DOHH2 (cell line): ENCODE data around the gene NSMF.

Source experiments
- H3F3A ChIP-seq: fragments of 200-600 bp; sonication (generic), shearing (Covaris generic); 2 replicates; pipeline ENCODE4 v1.6.0; 2016; ENCODE audit warnings: antibody characterized with exemption, mild to moderate bottlenecking; ENCODE audit not compliant: control insufficient read depth, insufficient read depth
- H3K27ac ChIP-seq: fragments of 200-600 bp; sonication (generic); 2 replicates; pipeline ENCODE4 v1.5.1; 2014; ENCODE audit warnings: low read depth, mild to moderate bottlenecking, low read length, moderate library complexity
- H3K27me3 ChIP-seq: fragments of 200-600 bp; sonication (generic); 2 replicates; pipeline ENCODE4 v1.6.1; 2014; ENCODE audit warnings: mild to moderate bottlenecking, low read length, mixed read lengths; ENCODE audit not compliant: control insufficient read depth
- H3K36me3 ChIP-seq: fragments of 200-600 bp; sonication (generic); 2 replicates; pipeline ENCODE4 v1.6.1; 2014; ENCODE audit warnings: mild to moderate bottlenecking, low read length, moderate library complexity, mixed read lengths; ENCODE audit not compliant: control insufficient read depth
- H3K4me1 ChIP-seq: fragments of 200-600 bp; sonication (generic); 2 replicates; pipeline ENCODE4 v1.6.1; 2014; ENCODE audit warnings: mild to moderate bottlenecking, low read length, mixed read lengths; ENCODE audit not compliant: control insufficient read depth
- H3K4me2 ChIP-seq: fragments of 200-600 bp; sonication (generic); 2 replicates; pipeline ENCODE4 v1.6.0; 2014; ENCODE audit warnings: mild to moderate bottlenecking, low read length, moderate library complexity
- H3K4me3 ChIP-seq: fragments of 200-600 bp; sonication (generic); 2 replicates; pipeline ENCODE4 v1.5.1; 2014; ENCODE audit warnings: mild to moderate bottlenecking, low read length, mixed read lengths
- H3K79me2 ChIP-seq: fragments of 200-600 bp; sonication (generic); 2 replicates; pipeline ENCODE4 v1.6.1; 2014; ENCODE audit warnings: mild to moderate bottlenecking, low read length, mixed read lengths; ENCODE audit not compliant: control insufficient read depth
- H3K9me2 ChIP-seq: fragments of 200-600 bp; sonication (generic); replicated peaks from 2 replicates; pipeline ENCODE4 v1.6.1; 2014; ENCODE audit warnings: mild to moderate bottlenecking, low read length, mixed read lengths; ENCODE audit not compliant: control insufficient read depth
- H3K9me3 ChIP-seq: fragments of 200-600 bp; sonication (generic); 2 replicates; pipeline ENCODE4 v1.6.1; 2014; ENCODE audit warnings: antibody characterized with exemption, low read length, mixed read lengths; ENCODE audit not compliant: control insufficient read depth, insufficient read depth
- H4K20me1 ChIP-seq: fragments of 200-600 bp; sonication (generic); 2 replicates; pipeline ENCODE4 v1.6.0; 2014; ENCODE audit warnings: low read depth, mild to moderate bottlenecking, antibody characterized with exemption, low read length, moderate library complexity; ENCODE audit not compliant: control insufficient read depth, insufficient read depth
- EZH2phosphoT487 ChIP-seq: fragments of 200-600 bp; sonication (generic); IDR thresholded peaks from 2 replicates; pipeline ENCODE4 v1.6.1; 2017; ENCODE audit warnings: borderline replicate concordance, mild to moderate bottlenecking, antibody characterized with exemption, low read length, moderate library complexity, mixed read lengths
- TF ChIP-seq, protein P1 (sequence below): fragments of 200-600 bp; sonication (generic); IDR thresholded peaks from one replicate; pipeline ENCODE4 v1.5.1; 2014; ENCODE audit warnings: antibody characterized with exemption, mild to moderate bottlenecking, low read depth, low read length; ENCODE audit not compliant: poor library complexity, severe bottlenecking

NSMF gene

GRCh38 chr9:137415451-137415850 lies 43.7 kb downstream of the NSMF start:
- no peaks in the 10 kb centered on the region; the same call in 1 of the 2 replicates for H3K36me3 ChIP-seq
- no peak overlapping the region for H3K4me2 ChIP-seq
- peaks cover 48% of the 10 kb centered on the region for H3K4me1 ChIP-seq
- H3K27ac ChIP-seq = no peak overlapping the region
- no peaks in the 10 kb centered on the region for H3K9me2 ChIP-seq
- TF ChIP-seq, protein P1, sequence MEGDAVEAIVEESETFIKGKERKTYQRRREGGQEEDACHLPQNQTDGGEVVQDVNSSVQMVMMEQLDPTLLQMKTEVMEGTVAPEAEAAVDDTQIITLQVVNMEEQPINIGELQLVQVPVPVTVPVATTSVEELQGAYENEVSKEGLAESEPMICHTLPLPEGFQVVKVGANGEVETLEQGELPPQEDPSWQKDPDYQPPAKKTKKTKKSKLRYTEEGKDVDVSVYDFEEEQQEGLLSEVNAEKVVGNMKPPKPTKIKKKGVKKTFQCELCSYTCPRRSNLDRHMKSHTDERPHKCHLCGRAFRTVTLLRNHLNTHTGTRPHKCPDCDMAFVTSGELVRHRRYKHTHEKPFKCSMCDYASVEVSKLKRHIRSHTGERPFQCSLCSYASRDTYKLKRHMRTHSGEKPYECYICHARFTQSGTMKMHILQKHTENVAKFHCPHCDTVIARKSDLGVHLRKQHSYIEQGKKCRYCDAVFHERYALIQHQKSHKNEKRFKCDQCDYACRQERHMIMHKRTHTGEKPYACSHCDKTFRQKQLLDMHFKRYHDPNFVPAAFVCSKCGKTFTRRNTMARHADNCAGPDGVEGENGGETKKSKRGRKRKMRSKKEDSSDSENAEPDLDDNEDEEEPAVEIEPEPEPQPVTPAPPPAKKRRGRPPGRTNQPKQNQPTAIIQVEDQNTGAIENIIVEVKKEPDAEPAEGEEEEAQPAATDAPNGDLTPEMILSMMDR = no peak
- TF ChIP-seq EZH2phosphoT487 = no peak
- peaks cover 59% of the 10 kb centered on the region for H3K79me2 ChIP-seq
- no peak overlapping the region for H3K4me3 ChIP-seq
- peaks cover 10% of the 10 kb centered on the region for H3F3A ChIP-seq
- H3K9me3 ChIP-seq = no peaks in the 10 kb centered on the region
- no peaks in the 10 kb centered on the region for H3K27me3 ChIP-seq
- H4K20me1 ChIP-seq = no peaks in the 10 kb centered on the region

DNA sequence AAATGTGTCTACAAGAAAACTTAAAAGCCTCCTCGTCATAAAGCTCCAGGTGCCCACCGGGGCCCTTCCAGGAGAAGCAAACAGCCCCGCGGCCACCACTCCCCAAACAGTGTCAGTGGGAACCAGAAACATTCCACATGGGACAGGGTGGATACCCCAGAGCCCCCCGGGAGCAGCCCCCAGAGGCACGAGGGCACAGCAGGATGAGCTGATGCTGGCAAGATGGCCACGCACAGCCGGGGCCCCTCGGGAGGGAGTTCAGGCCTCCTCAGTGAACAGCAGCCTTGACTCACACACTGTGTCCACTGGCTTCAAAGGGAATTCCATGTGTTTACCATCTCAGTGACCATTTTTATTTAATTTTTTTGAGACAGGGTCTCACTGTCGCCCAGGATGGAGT lies 46.7 kb downstream of the NSMF start:
- TF ChIP-seq EZH2phosphoT487 = no peak
- TF ChIP-seq, protein P1 = no peak
- Histone ChIP-seq H3K36me3 (no peaks in the 10 kb centered on the region; the same call in 1 of the 2 replicates), H4K20me1 (peaks cover 2% of the 10 kb centered on the region; the same call in 1 of the 2 replicates), H3K4me2 (peak overlapping the region; percentile 69), H3K4me3 (peak overlapping the region; percentile 28), H3K79me2 (peaks cover 42% of the 10 kb centered on the region), H3K27ac (peak overlapping the region; percentile 76), H3K27me3 (peaks cover 5% of the 10 kb centered on the region), H3K4me1 (peaks cover 58% of the 10 kb centered on the region), H3K9me2 (no peaks in the 10 kb centered on the region), H3K9me3 (no peaks in the 10 kb centered on the region), H3F3A (peaks cover 2% of the 10 kb centered on the region; the same call in 1 of the 2 replicates)

DNA sequence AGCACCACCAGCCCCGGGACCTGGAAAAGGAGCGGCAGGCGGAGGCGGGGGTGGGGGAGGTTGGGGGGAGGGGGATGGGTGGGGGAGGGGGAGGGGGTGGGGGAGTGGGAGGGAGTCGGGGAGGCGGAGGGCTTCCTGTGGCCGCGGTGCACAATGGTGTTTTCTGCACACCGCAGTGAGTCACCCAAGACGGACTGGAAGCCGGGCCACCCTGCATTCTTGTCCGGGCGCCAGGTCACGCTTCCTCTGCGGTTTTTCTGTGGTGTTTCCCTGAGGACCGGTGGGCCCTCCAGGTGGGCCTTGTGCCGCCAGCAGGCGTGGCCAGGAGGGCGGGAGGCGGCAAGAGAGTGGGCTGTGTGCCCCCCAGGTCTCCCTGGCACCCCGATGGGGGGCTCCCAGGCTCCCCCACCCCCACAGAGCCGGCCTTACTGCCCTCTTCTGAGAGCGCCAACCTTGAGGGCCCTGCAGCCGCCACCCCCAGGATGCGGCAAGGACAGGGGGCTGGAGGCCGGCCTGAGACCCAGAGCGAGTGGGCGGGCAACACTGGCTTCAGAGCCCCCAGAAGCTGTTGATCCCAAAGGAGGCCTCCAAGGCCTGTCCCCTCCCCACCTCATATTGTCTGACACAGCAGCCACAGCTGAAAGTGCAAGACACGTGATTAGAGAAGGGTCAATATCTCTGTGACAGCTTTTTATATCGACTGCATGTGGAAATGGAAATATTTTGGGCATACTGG lies 47.3 kb downstream of the NSMF start:
- H3K36me3 ChIP-seq = no peaks in the 10 kb centered on the region; the same call in 1 of the 2 replicates
- peak overlapping the region; percentile 69 for H3K4me2 ChIP-seq
- peaks cover 36% of the 10 kb centered on the region for H3K79me2 ChIP-seq
- peaks cover 2% of the 10 kb centered on the region; the same call in 1 of the 2 replicates for H3F3A ChIP-seq
- peaks cover 11% of the 10 kb centered on the region for H3K27me3 ChIP-seq
- H3K4me1 ChIP-seq = peaks cover 62% of the 10 kb centered on the region
- H3K4me3 ChIP-seq = peak overlapping the region; percentile 52
- peaks cover 4% of the 10 kb centered on the region; the same call in 1 of the 2 replicates for H4K20me1 ChIP-seq
- TF ChIP-seq EZH2phosphoT487 = no peak
- TF ChIP-seq, protein P1 = no peak
- no peaks in the 10 kb centered on the region for H3K9me3 ChIP-seq
- no peaks in the 10 kb centered on the region for H3K9me2 ChIP-seq
- H3K27ac ChIP-seq = peak overlapping the region; percentile 76
